ENCODE results near the gene KPNB1.

The KPNB1 gene

GRCh38 chr17:47675380-47676198, 25.9 kb downstream of the KPNB1 start:
- Histone ChIP-seq H3K27ac (ENCODE audit: low read length) (no peak overlapping the region), H3K36me3 (ENCODE audit: insufficient read depth, low read length) (peaks cover 99% of the 10 kb centered on the region), H3K79me2 (ENCODE audit: insufficient read depth, low read length) (peaks cover 20% of the 10 kb centered on the region), H4K20me1 (ENCODE audit: insufficient read depth, low read length) (peaks cover 49% of the 10 kb centered on the region), H3K4me2 (ENCODE audit: insufficient read depth, low read length) (no peak overlapping the region), H3K4me3 (ENCODE audit: low read depth in 1 of 2, low read length in 2 of 2) (no peak overlapping the region), H3K4me1 (ENCODE audit: insufficient read depth, low read length) (no peaks in the 10 kb centered on the region), H3K9me3 (ENCODE audit: insufficient read depth, low read length, severe bottlenecking) (no peaks in the 10 kb centered on the region), H2AFZ (ENCODE audit: low read depth, low read length) (no peak overlapping the region), H3K27me3 (ENCODE audit: insufficient read depth, low read length, poor library complexity) (no peaks in the 10 kb centered on the region), H3K9ac (ENCODE audit: low read depth, low read length) (no peak overlapping the region)
- TF ChIP-seq EZH2 (IDR thresholded peaks at IDR 0.05; ENCODE audit: borderline replicate concordance, low read depth, low read length, severe bottlenecking) (no peak), CTCF (IDR thresholded peaks at IDR 0.05; ENCODE audit: borderline replicate concordance, extremely low read depth, low read length, poor library complexity, severe bottlenecking) (no peak)
- ATAC-seq (ENCODE audit: insufficient read depth, low read depth) (no peak), DNase-seq (no peak)

- Histone ChIP-seq H4K20me1 (ENCODE audit: insufficient read depth, low read length) (peaks cover 51% of the 10 kb centered on the region), H3K36me3 (ENCODE audit: insufficient read depth, low read length) (peaks cover 98% of the 10 kb centered on the region), H3K27me3 (ENCODE audit: insufficient read depth, low read length, poor library complexity) (no peaks in the 10 kb centered on the region), H3K9ac (ENCODE audit: low read depth, low read length) (no peak overlapping the region), H2AFZ (ENCODE audit: low read depth, low read length) (no peak overlapping the region), H3K27ac (ENCODE audit: low read length) (no peak overlapping the region), H3K9me3 (ENCODE audit: insufficient read depth, low read length, severe bottlenecking) (no peaks in the 10 kb centered on the region), H3K4me1 (ENCODE audit: insufficient read depth, low read length) (no peaks in the 10 kb centered on the region), H3K4me2 (ENCODE audit: insufficient read depth, low read length) (no peak overlapping the region), H3K4me3 (ENCODE audit: low read depth in 1 of 2, low read length in 2 of 2) (no peak overlapping the region), H3K79me2 (ENCODE audit: insufficient read depth, low read length) (peaks cover 20% of the 10 kb centered on the region)
- ATAC-seq (ENCODE audit: insufficient read depth, low read depth): no peak
- DNase-seq: no peak
- no peak for TF ChIP-seq EZH2 (IDR thresholded peaks at IDR 0.05; ENCODE audit: borderline replicate concordance, low read depth, low read length, severe bottlenecking)
- TF ChIP-seq CTCF (IDR thresholded peaks at IDR 0.05; ENCODE audit: borderline replicate concordance, extremely low read depth, low read length, poor library complexity, severe bottlenecking): no peak
Measured at GRCh38 chr17:47676199-47676472, 26.4 kb downstream of the KPNB1 start.

DNA sequence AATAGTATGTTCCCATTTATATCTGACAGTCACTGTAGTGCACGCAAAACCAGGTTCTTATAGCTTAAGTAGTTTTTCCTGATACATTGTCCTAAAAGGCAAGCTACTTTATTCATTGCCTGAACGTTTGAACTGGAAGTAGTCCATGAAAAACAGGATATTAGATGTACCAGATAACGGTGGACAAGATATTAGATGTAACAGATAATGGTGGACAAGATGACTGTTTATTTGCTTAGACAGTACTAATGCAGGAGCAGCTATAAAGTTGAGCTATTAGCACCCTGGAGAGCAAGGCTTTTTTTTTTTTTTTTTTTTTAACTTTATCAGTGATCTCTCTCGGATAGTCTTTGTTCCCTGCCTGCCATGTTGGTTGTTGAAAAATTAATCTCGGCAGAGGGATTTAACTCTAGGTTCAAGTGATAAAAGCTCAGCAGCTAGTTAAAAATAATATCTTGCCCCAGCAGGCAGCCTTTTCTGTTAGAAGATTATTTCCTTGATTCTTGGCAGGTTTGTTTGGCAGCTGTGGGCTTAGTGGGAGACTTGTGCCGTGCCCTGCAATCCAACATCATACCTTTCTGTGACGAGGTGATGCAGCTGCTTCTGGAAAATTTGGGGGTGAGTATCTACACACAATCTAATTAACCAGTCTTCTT, 26.9 kb downstream of the KPNB1 start:
- H3K9me3 ChIP-seq (ENCODE audit: insufficient read depth, low read length, severe bottlenecking): no peaks in the 10 kb centered on the region
- no peak overlapping the region for H2AFZ ChIP-seq (ENCODE audit: low read depth, low read length)
- peaks cover 98% of the 10 kb centered on the region for H3K36me3 ChIP-seq (ENCODE audit: insufficient read depth, low read length)
- no peak for TF ChIP-seq CTCF (IDR thresholded peaks at IDR 0.05; ENCODE audit: borderline replicate concordance, extremely low read depth, low read length, poor library complexity, severe bottlenecking)
- TF ChIP-seq EZH2 (IDR thresholded peaks at IDR 0.05; ENCODE audit: borderline replicate concordance, low read depth, low read length, severe bottlenecking): no peak
- DNase-seq: no peak
- H3K4me1 ChIP-seq (ENCODE audit: insufficient read depth, low read length): no peaks in the 10 kb centered on the region
- H3K4me2 ChIP-seq (ENCODE audit: insufficient read depth, low read length): no peak overlapping the region
- no peak for ATAC-seq (ENCODE audit: insufficient read depth, low read depth)
- no peaks in the 10 kb centered on the region for H3K27me3 ChIP-seq (ENCODE audit: insufficient read depth, low read length, poor library complexity)
- no peak overlapping the region for H3K27ac ChIP-seq (ENCODE audit: low read length)
- peaks cover 20% of the 10 kb centered on the region for H3K79me2 ChIP-seq (ENCODE audit: insufficient read depth, low read length)
- no peak overlapping the region for H3K9ac ChIP-seq (ENCODE audit: low read depth, low read length)
- H3K4me3 ChIP-seq (ENCODE audit: low read depth in 1 of 2, low read length in 2 of 2): no peak overlapping the region
- H4K20me1 ChIP-seq (ENCODE audit: insufficient read depth, low read length): peaks cover 51% of the 10 kb centered on the region
